GM12875 (cell line): ENCODE measurements around the gene SMAP2.

Source experiments
- H3K4me3 ChIP-seq: one replicate; pipeline ENCODE4 v1.5.1; 2011; ENCODE audit warnings: low read depth, low read length, control low read depth
- TF ChIP-seq, protein P1 (sequence below): IDR thresholded peaks from 2 replicates; pipeline ENCODE4 v1.5.1; 2011; ENCODE audit warnings: low read depth, mild to moderate bottlenecking, control low read depth, inconsistent platforms, low read length, moderate library complexity, borderline replicate concordance; ENCODE audit not compliant: insufficient read depth

The SMAP2 gene

GRCh38 chr1:40413527-40414252, 40.2 kb downstream of the SMAP2 start:
- TF ChIP-seq, protein P1, sequence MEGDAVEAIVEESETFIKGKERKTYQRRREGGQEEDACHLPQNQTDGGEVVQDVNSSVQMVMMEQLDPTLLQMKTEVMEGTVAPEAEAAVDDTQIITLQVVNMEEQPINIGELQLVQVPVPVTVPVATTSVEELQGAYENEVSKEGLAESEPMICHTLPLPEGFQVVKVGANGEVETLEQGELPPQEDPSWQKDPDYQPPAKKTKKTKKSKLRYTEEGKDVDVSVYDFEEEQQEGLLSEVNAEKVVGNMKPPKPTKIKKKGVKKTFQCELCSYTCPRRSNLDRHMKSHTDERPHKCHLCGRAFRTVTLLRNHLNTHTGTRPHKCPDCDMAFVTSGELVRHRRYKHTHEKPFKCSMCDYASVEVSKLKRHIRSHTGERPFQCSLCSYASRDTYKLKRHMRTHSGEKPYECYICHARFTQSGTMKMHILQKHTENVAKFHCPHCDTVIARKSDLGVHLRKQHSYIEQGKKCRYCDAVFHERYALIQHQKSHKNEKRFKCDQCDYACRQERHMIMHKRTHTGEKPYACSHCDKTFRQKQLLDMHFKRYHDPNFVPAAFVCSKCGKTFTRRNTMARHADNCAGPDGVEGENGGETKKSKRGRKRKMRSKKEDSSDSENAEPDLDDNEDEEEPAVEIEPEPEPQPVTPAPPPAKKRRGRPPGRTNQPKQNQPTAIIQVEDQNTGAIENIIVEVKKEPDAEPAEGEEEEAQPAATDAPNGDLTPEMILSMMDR, result no peak

GRCh38 chr1:40414331-40414730, 40.8 kb downstream of the SMAP2 start:
- TF ChIP-seq, protein P1, result no peak

More at GRCh38 chr1:40413527-40414252, 40.2 kb downstream of the SMAP2 start:
- H3K4me3 ChIP-seq, result no peak overlapping the region

DNA sequence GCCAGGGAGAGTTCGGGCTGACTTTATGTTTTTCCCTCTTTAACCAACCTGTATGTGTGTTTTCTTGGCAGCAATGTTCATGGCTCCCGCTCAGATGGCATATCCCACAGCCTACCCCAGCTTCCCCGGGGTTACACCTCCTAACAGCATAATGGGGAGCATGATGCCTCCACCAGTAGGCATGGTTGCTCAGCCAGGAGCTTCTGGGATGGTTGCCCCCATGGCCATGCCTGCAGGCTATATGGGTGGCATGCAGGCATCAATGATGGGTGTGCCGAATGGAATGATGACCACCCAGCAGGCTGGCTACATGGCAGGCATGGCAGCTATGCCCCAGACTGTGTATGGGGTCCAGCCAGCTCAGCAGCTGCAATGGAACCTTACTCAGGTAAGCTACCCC, 43.2 kb downstream of the SMAP2 start:
- no peak overlapping the region for H3K4me3 ChIP-seq
- TF ChIP-seq, protein P1, result no peak

More at GRCh38 chr1:40414331-40414730, 40.8 kb downstream of the SMAP2 start:
- no peak overlapping the region for H3K4me3 ChIP-seq

DNA sequence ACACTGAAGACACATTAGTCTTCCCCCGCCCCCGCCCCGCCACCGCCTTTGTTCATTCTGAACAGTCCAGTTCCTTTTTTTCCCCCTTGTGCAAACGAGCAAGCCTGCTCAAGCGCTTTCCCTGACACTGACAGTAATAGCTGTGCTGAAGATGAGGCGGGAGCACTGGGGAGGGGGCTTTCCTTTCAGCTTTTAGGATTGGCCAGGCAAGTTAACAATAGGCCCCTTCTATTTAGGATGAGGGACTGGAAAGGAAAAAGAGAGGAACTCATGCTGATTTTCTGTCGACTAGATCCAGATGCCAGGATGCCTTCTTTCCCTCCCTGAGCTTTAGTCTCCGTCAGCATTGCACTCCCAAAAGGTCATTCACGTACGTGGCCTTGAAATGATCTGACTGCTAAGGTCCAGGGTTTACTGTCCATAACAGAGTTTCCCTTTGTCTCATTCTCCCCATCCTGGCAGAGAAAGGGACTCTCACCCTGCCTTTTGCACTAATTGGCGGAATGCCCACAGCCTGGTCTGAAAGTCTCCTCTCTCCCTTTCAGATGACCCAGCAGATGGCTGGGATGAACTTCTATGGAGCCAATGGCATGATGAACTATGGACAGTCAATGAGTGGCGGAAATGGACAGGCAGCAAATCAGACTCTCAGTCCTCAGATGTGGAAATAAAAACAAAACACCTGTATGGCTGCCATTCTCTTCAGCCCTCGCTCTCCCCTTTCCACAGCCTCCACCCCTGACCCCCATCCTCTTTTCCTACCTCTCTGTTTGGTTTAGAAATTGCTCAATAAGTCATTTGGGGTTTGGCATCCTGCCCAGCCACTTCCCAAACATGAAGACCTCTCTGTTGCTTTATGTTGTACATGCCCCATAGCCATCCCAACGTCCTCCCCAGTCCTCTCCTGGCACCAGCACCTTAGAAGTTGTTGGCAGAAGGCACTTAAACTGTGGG, 48.2 kb downstream of the SMAP2 start:
- H3K4me3 ChIP-seq, result no peak overlapping the region
- TF ChIP-seq, protein P1, result no peak

DNA sequence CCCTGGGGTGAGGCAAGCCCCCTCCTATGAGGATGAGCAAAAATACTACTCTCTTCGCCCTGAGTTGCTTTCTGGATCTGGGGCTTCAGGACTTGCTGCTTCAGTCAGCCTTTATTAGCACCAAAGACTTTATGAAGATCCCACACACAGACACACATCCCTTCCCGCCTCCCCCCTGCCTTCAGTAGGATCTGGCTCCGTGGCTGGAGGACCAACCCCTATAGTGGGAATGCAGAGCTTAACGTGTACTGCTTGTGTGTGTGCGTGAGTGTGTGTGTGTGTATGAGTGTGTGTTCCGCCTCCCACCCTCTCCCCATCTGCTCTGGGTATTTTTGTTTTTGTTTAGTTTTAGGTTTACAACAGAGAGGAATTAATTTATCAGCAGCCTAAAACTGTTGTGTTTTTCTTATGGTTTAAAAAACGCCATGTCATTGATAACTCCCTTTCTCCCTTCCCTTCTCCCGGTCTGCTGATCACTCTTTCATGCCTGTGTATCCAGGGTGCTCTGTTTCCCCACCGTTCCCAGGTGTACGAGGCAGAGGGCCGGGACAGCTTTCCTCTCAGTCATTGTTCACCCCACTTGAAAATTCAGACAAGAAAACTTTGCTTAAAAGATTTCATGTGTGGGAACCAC, 49.2 kb downstream of the SMAP2 start:
- no peak overlapping the region for H3K4me3 ChIP-seq

DNA sequence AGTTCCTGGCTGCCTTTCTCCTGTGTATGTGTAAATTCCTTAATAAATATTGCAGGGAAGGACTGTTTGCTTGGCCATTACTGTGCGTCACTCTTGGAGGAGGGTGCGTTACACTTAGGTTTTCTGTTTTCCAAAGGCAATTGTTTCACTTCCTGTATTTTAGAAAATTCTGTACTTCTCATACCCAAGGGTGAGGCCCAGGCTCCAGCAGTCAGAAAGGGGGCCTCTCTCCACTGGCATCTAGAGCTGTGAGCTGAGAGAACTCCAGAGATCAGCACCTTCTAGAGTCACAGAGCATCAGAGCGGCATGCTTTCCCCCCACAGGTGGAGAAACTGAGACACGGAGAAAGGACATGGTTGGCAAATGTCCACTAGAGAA, 49.7 kb downstream of the SMAP2 start:
- no peak overlapping the region for H3K4me3 ChIP-seq
- TF ChIP-seq, protein P1, result no peak

More for the DNA sequence above, 49.2 kb downstream of the SMAP2 start:
- TF ChIP-seq, protein P1, result no peak
